Thoracic aorta endothelial cell (primary cell): ENCODE measurements around the gene ROPN1B. TPM values are rescaled to one million over a fixed set of nuclear protein-coding genes. Genes with fewer than 3 reads are reported as not detected.

ENCODE experiments used
- small RNA-seq: library from RNA; depleted of rRNA; stranded (forward); fragments of <200 nt; gene quantifications from one replicate; pipeline ENCODE3, GENCODE V24; 2012
- total RNA-seq: library from RNA; depleted of rRNA; stranded (reverse); fragments of >200 nt; gene quantifications from 2 replicates; pipeline ENCODE4 v1.2.3, GENCODE V29; 2012

ROPN1B gene
- total RNA-seq = not detected in 2 replicates

DNA sequence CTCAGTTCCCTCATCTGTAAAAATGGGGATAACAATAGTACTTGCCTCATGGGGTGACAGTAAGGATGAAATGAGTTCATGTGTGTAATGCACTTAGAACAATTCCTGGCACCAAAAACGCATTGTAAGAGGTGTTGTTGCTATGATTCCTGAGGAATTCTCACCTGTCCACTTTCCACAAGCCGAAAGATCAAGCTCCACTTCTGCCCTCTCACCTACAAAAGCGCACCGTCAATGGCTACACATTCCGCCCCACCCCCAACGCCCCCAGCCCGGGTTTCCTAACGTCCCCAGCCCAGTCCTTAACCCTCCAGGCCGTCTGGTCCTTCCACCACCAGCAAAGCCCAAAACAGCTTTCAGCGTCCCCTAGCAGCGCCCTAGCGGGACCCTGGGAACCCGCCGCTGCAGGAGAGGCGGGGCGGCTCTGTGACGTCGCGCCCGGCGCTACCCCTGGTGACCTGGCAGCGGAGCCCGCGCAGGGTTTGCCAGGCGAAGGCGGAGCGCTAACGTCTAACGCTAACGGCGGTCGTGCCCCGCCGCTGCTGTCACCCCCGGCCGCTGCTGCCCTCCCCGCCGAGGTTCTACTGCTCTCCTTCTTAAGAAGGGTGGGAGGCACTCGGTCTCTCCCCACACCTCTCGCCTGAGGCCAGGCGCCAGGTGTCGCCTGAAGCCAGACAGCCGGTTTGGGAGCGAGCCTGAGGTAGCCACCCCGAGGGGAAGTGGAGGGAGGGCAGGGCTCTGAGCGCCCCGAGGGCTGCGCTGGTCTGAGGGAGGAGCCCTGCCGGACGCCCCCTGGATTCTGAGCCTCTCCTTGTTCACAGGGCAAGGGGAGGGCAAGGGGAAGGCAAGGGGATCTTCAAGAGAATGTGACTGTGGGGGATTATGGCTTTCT, at the start of gene ROPN1B:
Gene ROPN1B, plus strand, starts transcription at position 478 of the 892 bp plus-strand sequence. CDS start 2,877 bp downstream, outside the sequence.

Small RNAs within 50 kb of the gene (small RNA-seq; reads per million reads assigned to genes)
- not detected for gene AC092903.1

Other genes with a start within 250 kb of the ROPN1B start
- gene SLC41A3, start 114.9 kb downstream of the ROPN1B start, total RNA-seq = 37.8 and 40.0 TPM in 2 replicates
- gene ALDH1L1, start 211.4 kb downstream of the ROPN1B start, total RNA-seq = not detected in 2 replicates